Rectal smooth muscle tissue (tissue), 1 donor: ENCODE data around the gene SPRR1A.
"Not testable (repeated sequence)": the region's sequence is repeated elsewhere in the genome, so short reads cannot be mapped to it uniquely, and the experiment has no call there.

Experiments used
- H3K27ac ChIP-seq: one replicate; pipeline ENCODE4 v1.7.0; 2013; ENCODE audit warnings: low read depth, low read length, inconsistent platforms
- H3K27me3 ChIP-seq: one replicate; pipeline ENCODE4 v1.7.0; 2013; ENCODE audit warnings: low read length; ENCODE audit not compliant: control insufficient read depth, insufficient read depth
- H3K36me3 ChIP-seq: one replicate; pipeline ENCODE4 v1.7.0; 2013; ENCODE audit warnings: low read length; ENCODE audit not compliant: control insufficient read depth, insufficient read depth
- H3K4me1 ChIP-seq: one replicate; pipeline ENCODE4 v1.7.0; 2013; ENCODE audit warnings: low read length; ENCODE audit not compliant: control insufficient read depth, insufficient read depth
- H3K4me3 ChIP-seq: one replicate; pipeline ENCODE4 v1.7.0; 2013; ENCODE audit warnings: low read length
- H3K9ac ChIP-seq: one replicate; pipeline ENCODE4 v1.7.0; 2013; ENCODE audit warnings: low read length

The SPRR1A gene

GRCh38 chr1:153011235-153011758 is 27.4 kb downstream of the SPRR1A start:
- H3K4me3 ChIP-seq, H3K9ac ChIP-seq, H3K27me3 ChIP-seq, H3K36me3 ChIP-seq, H3K4me1 ChIP-seq, H3K27ac ChIP-seq: not testable (repeated sequence)

GRCh38 chr1:153021829-153022228 is 37.9 kb downstream of the SPRR1A start:
- H3K36me3 ChIP-seq, H3K27ac ChIP-seq, H3K4me1 ChIP-seq, H3K27me3 ChIP-seq, H3K4me3 ChIP-seq, H3K9ac ChIP-seq: not testable (repeated sequence)

- H3K9ac ChIP-seq, H3K36me3 ChIP-seq, H3K27me3 ChIP-seq, H3K27ac ChIP-seq, H3K4me3 ChIP-seq, H3K4me1 ChIP-seq: not testable (repeated sequence)
These were observed 38.5 kb downstream of the SPRR1A start for GRCh38 chr1:153022340-153022739.

- H3K4me1 ChIP-seq = no peaks in the 10 kb centered on the region
- no peaks in the 10 kb centered on the region for H3K36me3 ChIP-seq
- no peak overlapping the region for H3K27ac ChIP-seq
- no peaks in the 10 kb centered on the region for H3K27me3 ChIP-seq
- no peak overlapping the region for H3K4me3 ChIP-seq
- no peak overlapping the region for H3K9ac ChIP-seq
These were observed 39.2 kb downstream of the SPRR1A start for GRCh38 chr1:153023109-153023508.

- no peak overlapping the region for H3K4me3 ChIP-seq
- no peak overlapping the region for H3K9ac ChIP-seq
- H3K27ac ChIP-seq = no peak overlapping the region
- no peaks in the 10 kb centered on the region for H3K4me1 ChIP-seq
- no peaks in the 10 kb centered on the region for H3K27me3 ChIP-seq
- no peaks in the 10 kb centered on the region for H3K36me3 ChIP-seq
These were observed 40.5 kb downstream of the SPRR1A start for GRCh38 chr1:153024413-153024812.

GRCh38 chr1:153025797-153026196 is 41.9 kb downstream of the SPRR1A start:
- Histone ChIP-seq H3K9ac (no peak overlapping the region), H3K36me3 (no peaks in the 10 kb centered on the region), H3K4me1 (no peaks in the 10 kb centered on the region), H3K27ac (no peak overlapping the region), H3K4me3 (no peak overlapping the region), H3K27me3 (no peaks in the 10 kb centered on the region)

GRCh38 chr1:153028766-153029165 is 44.9 kb downstream of the SPRR1A start:
- no peak overlapping the region for H3K4me3 ChIP-seq
- H3K4me1 ChIP-seq = no peaks in the 10 kb centered on the region
- no peak overlapping the region for H3K27ac ChIP-seq
- no peaks in the 10 kb centered on the region for H3K27me3 ChIP-seq
- no peak overlapping the region for H3K9ac ChIP-seq
- H3K36me3 ChIP-seq = no peaks in the 10 kb centered on the region

- H3K27ac ChIP-seq = no peak within 1 kb of the TSS
- H3K27me3 ChIP-seq = no peaks in the 10 kb centered on the region
- H3K36me3 ChIP-seq = no peaks in the 10 kb centered on the region
- no peaks in the 10 kb centered on the region for H3K4me1 ChIP-seq
- H3K4me3 ChIP-seq = no peak within 1 kb of the TSS
- no peak within 1 kb of the TSS for H3K9ac ChIP-seq
These were observed 47.0 kb downstream of the SPRR1A start, which contains the start of gene SPRR1B for GRCh38 chr1:153030895-153031294. SPRR1B (plus strand) TSS chr1:153031203; CDS start chr1:153032346, 1,143 bp downstream.

- no peaks in the 10 kb centered on the region for H3K36me3 ChIP-seq
- no peaks in the 10 kb centered on the region for H3K27me3 ChIP-seq
- H3K4me3 ChIP-seq = no peak overlapping the region
- no peak overlapping the region for H3K27ac ChIP-seq
- no peaks in the 10 kb centered on the region for H3K4me1 ChIP-seq
- H3K9ac ChIP-seq = no peak overlapping the region
These were observed 48.2 kb downstream of the SPRR1A start for GRCh38 chr1:153032073-153032472.

GRCh38 chr1:153032677-153033308 is 48.9 kb downstream of the SPRR1A start:
- Histone ChIP-seq H3K27me3 (no peaks in the 10 kb centered on the region), H3K9ac (no peak overlapping the region), H3K36me3 (no peaks in the 10 kb centered on the region), H3K27ac (no peak overlapping the region), H3K4me3 (no peak overlapping the region), H3K4me1 (no peaks in the 10 kb centered on the region)

GRCh38 chr1:153035211-153035610 is 51.3 kb downstream of the SPRR1A start:
- H3K36me3 ChIP-seq = no peaks in the 10 kb centered on the region
- H3K27ac ChIP-seq = no peak overlapping the region
- no peak overlapping the region for H3K9ac ChIP-seq
- no peak overlapping the region for H3K4me3 ChIP-seq
- H3K4me1 ChIP-seq = no peaks in the 10 kb centered on the region
- no peaks in the 10 kb centered on the region for H3K27me3 ChIP-seq
